HG02840 (cell line): ENCODE data around the gene BAIAP2L2.
"Not testable (repeated sequence)": the region's sequence is repeated elsewhere in the genome, so short reads cannot be mapped to it uniquely, and the experiment has no call there.

Source experiments
- ATAC-seq: cut with Tn5 transposase; IDR thresholded peaks from one replicate; pipeline ENCODE4 v1.9.1; 2021; ENCODE audit warnings: mild to moderate bottlenecking, moderate library complexity, moderate number of reproducible peaks; ENCODE audit not compliant: unreplicated experiment, low FRiP score

BAIAP2L2 gene

GRCh38 chr22:38110008-38110862 is at the start of gene BAIAP2L2:
BAIAP2L2 (minus strand) TSS chr22:38110684; CDS start chr22:38110525, 159 bp downstream.
- no peak for ATAC-seq

GRCh38 chr22:38155703-38156102 is 45.2 kb upstream of the BAIAP2L2 start:
- no peak for ATAC-seq

GRCh38 chr22:38154563-38154915 is 44.1 kb upstream of the BAIAP2L2 start:
- ATAC-seq = not testable (repeated sequence)

- no peak for ATAC-seq
Measured at GRCh38 chr22:38153821-38154562, 43.5 kb upstream of the BAIAP2L2 start.

- no peak for ATAC-seq
Measured at GRCh38 chr22:38151126-38151500, 40.6 kb upstream of the BAIAP2L2 start.

- no peak for ATAC-seq
Measured at GRCh38 chr22:38148245-38148644, 37.8 kb upstream of the BAIAP2L2 start.

- ATAC-seq = not testable (repeated sequence)
Measured at GRCh38 chr22:38146166-38146565, 35.7 kb upstream of the BAIAP2L2 start.

GRCh38 chr22:38144025-38144405 is 33.5 kb upstream of the BAIAP2L2 start:
- no peak for ATAC-seq

GRCh38 chr22:38142606-38143005 is 32.1 kb upstream of the BAIAP2L2 start:
- ATAC-seq = no peak

GRCh38 chr22:38141217-38141973 is 30.9 kb upstream of the BAIAP2L2 start:
- no peak for ATAC-seq

GRCh38 chr22:38139901-38140300 is 29.4 kb upstream of the BAIAP2L2 start:
- no peak for ATAC-seq

- ATAC-seq = no peak
Measured at GRCh38 chr22:38138961-38139360, 28.5 kb upstream of the BAIAP2L2 start.

GRCh38 chr22:38137876-38138687 is 27.6 kb upstream of the BAIAP2L2 start:
- ATAC-seq = no peak

- ATAC-seq = no peak
Measured at GRCh38 chr22:38136607-38137006, 26.1 kb upstream of the BAIAP2L2 start.

GRCh38 chr22:38135133-38135706 is 24.7 kb upstream of the BAIAP2L2 start:
- ATAC-seq = no peak

- no peak for ATAC-seq
Measured at GRCh38 chr22:38133331-38133730, 22.8 kb upstream of the BAIAP2L2 start.

- ATAC-seq = no peak
Measured at GRCh38 chr22:38132794-38133193, 22.3 kb upstream of the BAIAP2L2 start.

GRCh38 chr22:38132136-38132535 is 21.7 kb upstream of the BAIAP2L2 start:
- ATAC-seq = no peak

- ATAC-seq = no peak
Measured at GRCh38 chr22:38131399-38131798, 20.9 kb upstream of the BAIAP2L2 start.

- ATAC-seq = no peak
Measured at GRCh38 chr22:38129856-38130255, 19.4 kb upstream of the BAIAP2L2 start.
